H9 (cell line): Measurements from ENCODE around the gene CUEDC1. TPM values are rescaled to one million over a fixed set of nuclear protein-coding genes. Genes with fewer than 3 reads are reported as not detected.

Experiments
- DNase-seq: peaks from one replicate; pipeline ENCODE4 v3.0.0-alpha.2; 2017
- H2AFZ ChIP-seq: one replicate; pipeline ENCODE4 v1.6.1; 2013; ENCODE audit warnings: mild to moderate bottlenecking, low read length, control low read depth, moderate library complexity
- H2AK5ac ChIP-seq: 2 replicates; pipeline ENCODE4 v1.6.1; 2013; ENCODE audit warnings: low read length, control low read depth, mixed read lengths; ENCODE audit not compliant: insufficient read length
- H2BK120ac ChIP-seq: one replicate; pipeline ENCODE4 v1.6.1; 2013; ENCODE audit warnings: low read depth, mild to moderate bottlenecking, low read length, control low read depth, inconsistent platforms; ENCODE audit not compliant: poor library complexity, severe bottlenecking
- H2BK12ac ChIP-seq: 2 replicates; pipeline ENCODE4 v1.6.1; 2013; ENCODE audit warnings: low read length, control low read depth, mixed read lengths, low read depth; ENCODE audit not compliant: insufficient read length
- H2BK15ac ChIP-seq: 2 replicates; pipeline ENCODE4 v1.6.1; 2013; ENCODE audit warnings: low read depth, low read length, control low read depth
- H2BK20ac ChIP-seq: one replicate; pipeline ENCODE4 v1.6.1; 2013; ENCODE audit warnings: low read depth, mild to moderate bottlenecking, low read length, control low read depth, inconsistent platforms; ENCODE audit not compliant: poor library complexity, severe bottlenecking
- H2BK5ac ChIP-seq: 2 replicates; pipeline ENCODE4 v1.6.1; 2013; ENCODE audit warnings: low read length, control low read depth, mixed read lengths; ENCODE audit not compliant: insufficient read length
- H3K14ac ChIP-seq: 2 replicates; pipeline ENCODE4 v1.6.1; 2013; ENCODE audit warnings: low read length, control low read depth; ENCODE audit not compliant: insufficient read depth
- H3K18ac ChIP-seq: 2 replicates; pipeline ENCODE4 v1.6.1; 2013; ENCODE audit warnings: low read depth, mild to moderate bottlenecking, mixed read lengths, low read length, control low read depth; ENCODE audit not compliant: insufficient read length
- H3K23ac ChIP-seq: 2 replicates; pipeline ENCODE4 v1.6.1; 2013; ENCODE audit warnings: low read length, control low read depth, mixed read lengths, low read depth; ENCODE audit not compliant: insufficient read length
- H3K23me2 ChIP-seq: 2 replicates; pipeline ENCODE4 v1.6.1; 2013; ENCODE audit warnings: low read depth, mild to moderate bottlenecking, mixed read lengths, low read length, control low read depth; ENCODE audit not compliant: insufficient read length, poor library complexity, severe bottlenecking
- H3K27ac ChIP-seq: 2 replicates; pipeline ENCODE4 v1.5.1; 2013; ENCODE audit warnings: low read length, control low read depth, mixed read lengths, low read depth; ENCODE audit not compliant: insufficient read length
- H3K27me3 ChIP-seq: 2 replicates; pipeline ENCODE4 v1.6.1; 2013; ENCODE audit warnings: low read length, control low read depth, inconsistent platforms; ENCODE audit not compliant: insufficient read depth
- H3K4ac ChIP-seq: 2 replicates; pipeline ENCODE4 v1.6.1; 2013; ENCODE audit warnings: low read depth, mild to moderate bottlenecking, control low read depth, inconsistent platforms, low read length, moderate library complexity
- H3K4me1 ChIP-seq: 2 replicates; pipeline ENCODE4 v1.6.1; 2013; ENCODE audit warnings: low read length, control low read depth, inconsistent platforms; ENCODE audit not compliant: insufficient read depth
- H3K4me2 ChIP-seq: 2 replicates; pipeline ENCODE4 v1.6.1; 2013; ENCODE audit warnings: low read length, control low read depth, mixed read lengths; ENCODE audit not compliant: insufficient read length, insufficient read depth
- H3K56ac ChIP-seq: 2 replicates; pipeline ENCODE4 v1.6.1; 2013; ENCODE audit warnings: low read depth, mild to moderate bottlenecking, mixed read lengths, low read length, control low read depth; ENCODE audit not compliant: insufficient read length
- H3K79me1 ChIP-seq: 2 replicates; pipeline ENCODE4 v1.6.1; 2013; ENCODE audit warnings: low read depth, mild to moderate bottlenecking, moderate library complexity, low read length, control low read depth, inconsistent platforms; ENCODE audit not compliant: insufficient read depth, poor library complexity, severe bottlenecking
- H3K79me2 ChIP-seq: 2 replicates; pipeline ENCODE4 v1.6.1; 2013; ENCODE audit warnings: low read length, control low read depth, inconsistent platforms; ENCODE audit not compliant: insufficient read depth
- H3K9ac ChIP-seq: 2 replicates; pipeline ENCODE4 v1.6.1; 2013; ENCODE audit warnings: low read length, control low read depth, mixed read lengths; ENCODE audit not compliant: insufficient read length; ENCODE audit errors: extremely low read depth
- H3K9me3 ChIP-seq: one replicate; pipeline ENCODE4 v1.6.1; 2013; ENCODE audit warnings: low read depth, low read length, inconsistent platforms; ENCODE audit not compliant: control insufficient read depth
- H3T11ph ChIP-seq: one replicate; pipeline ENCODE4 v1.6.1; 2013; ENCODE audit warnings: mild to moderate bottlenecking, low read length, control low read depth, inconsistent platforms
- H4K20me1 ChIP-seq: one replicate; pipeline ENCODE4 v1.6.1; 2013; ENCODE audit not compliant: control insufficient read depth, insufficient read length, insufficient read depth
- H4K5ac ChIP-seq: 2 replicates; pipeline ENCODE4 v1.6.1; 2013; ENCODE audit warnings: low read depth, mild to moderate bottlenecking, mixed read lengths, low read length, control low read depth; ENCODE audit not compliant: insufficient read length
- H4K8ac ChIP-seq: replicated peaks from 2 replicates; pipeline ENCODE4 v1.6.1; 2013; ENCODE audit warnings: low read length, control low read depth, mixed read lengths, low read depth; ENCODE audit not compliant: insufficient read length
- H4K91ac ChIP-seq: 2 replicates; pipeline ENCODE4 v1.6.1; 2013; ENCODE audit warnings: low read depth, mild to moderate bottlenecking, moderate library complexity, mixed read lengths, low read length, control low read depth; ENCODE audit not compliant: insufficient read length
- H3K27ac Mint-ChIP-seq, 3 experiments: 2 replicates in 2 of 3; 3 replicates in 1 of 3; pipeline ENCODE4 v1.8.0; 2020 to 2021; ENCODE audit warnings: mixed read lengths in 3 of 3, mild to moderate bottlenecking in 1 of 3, moderate library complexity in 1 of 3
- H3K27me3 Mint-ChIP-seq: 2 replicates; pipeline ENCODE4 v1.8.0; 2021; ENCODE audit warnings: low read depth, mild to moderate bottlenecking, moderate library complexity, mixed read lengths
- H3K36me3 Mint-ChIP-seq, 3 experiments: 2 replicates in 2 of 3; 3 replicates in 1 of 3; pipeline ENCODE4 v1.8.0; 2020 to 2021; ENCODE audit warnings: low read depth in 3 of 3, mixed read lengths in 3 of 3; ENCODE audit not compliant: insufficient read depth in 1 of 3
- H3K4me1 Mint-ChIP-seq, 2 experiments: 2 replicates each; pipeline ENCODE4 v1.8.0; 2020; ENCODE audit warnings: mixed read lengths in 2 of 2
- H3K4me3 Mint-ChIP-seq, 2 experiments: 2 replicates in 1 of 2; 3 replicates in 1 of 2; pipeline ENCODE4 v1.8.0; 2020 to 2021; ENCODE audit warnings: mild to moderate bottlenecking in 2 of 2, mixed read lengths in 2 of 2, moderate library complexity in 1 of 2
- H3K9me3 Mint-ChIP-seq, 2 experiments: 2 replicates in 1 of 2; 3 replicates in 1 of 2; pipeline ENCODE4 v1.8.0; 2020; ENCODE audit warnings: mild to moderate bottlenecking in 2 of 2, mixed read lengths in 2 of 2, moderate library complexity in 1 of 2
- whole genome bisulfite sequencing: extraction: QIAGEN DNeasy Blood & Tissue Kit; methylation state at CpG from one replicate; pipeline ENCODE4 v1.1.7; 2013; ENCODE audit warnings: missing lambda C conversion rate, low lambda C conversion rate, mixed read lengths; ENCODE audit not compliant: insufficient read length; ENCODE audit errors: extremely low coverage; 5-methylcytosine and 5-hydroxymethylcytosine counted together
- total RNA-seq: library from RNA; stranded (reverse); gene quantifications from 2 replicates; pipeline ENCODE4 v1.2.1, GENCODE V29; 2021
- TF ChIP-seq, protein P1 (sequence below): fragments of 200-600 bp; sonication (generic); conservative IDR thresholded peaks from 3 replicates; pipeline ENCODE4 v1.8.0; 2021; ENCODE audit warnings: antibody characterized with exemption, mild to moderate bottlenecking

Gene CUEDC1
- total RNA-seq, 1 experiment from 2014 or later = 7.3 TPM

DNA sequence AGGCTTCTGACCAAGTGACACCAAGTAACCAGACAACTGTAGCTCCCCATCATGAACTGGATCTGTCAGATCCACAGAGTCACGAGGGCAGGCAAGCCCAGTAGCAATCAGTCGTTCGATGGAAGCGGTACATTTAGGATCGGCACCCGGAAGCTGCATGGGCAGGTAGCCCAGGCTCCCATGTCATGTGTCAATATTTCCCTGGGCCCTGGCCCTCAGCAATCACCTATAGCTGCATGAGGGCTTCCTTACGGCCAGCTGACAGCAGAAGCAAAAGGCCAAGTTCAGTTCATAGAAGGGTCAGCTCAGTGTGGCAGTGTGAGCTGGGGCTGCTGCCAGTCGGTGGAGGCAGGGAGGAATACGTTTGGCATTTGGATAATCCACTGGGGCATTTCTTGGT lies 137.1 kb downstream of the CUEDC1 start:
- H2BK20ac ChIP-seq = no peak overlapping the region
- no peak overlapping the region for H3K4me3 Mint-ChIP-seq
- TF ChIP-seq, protein P1, sequence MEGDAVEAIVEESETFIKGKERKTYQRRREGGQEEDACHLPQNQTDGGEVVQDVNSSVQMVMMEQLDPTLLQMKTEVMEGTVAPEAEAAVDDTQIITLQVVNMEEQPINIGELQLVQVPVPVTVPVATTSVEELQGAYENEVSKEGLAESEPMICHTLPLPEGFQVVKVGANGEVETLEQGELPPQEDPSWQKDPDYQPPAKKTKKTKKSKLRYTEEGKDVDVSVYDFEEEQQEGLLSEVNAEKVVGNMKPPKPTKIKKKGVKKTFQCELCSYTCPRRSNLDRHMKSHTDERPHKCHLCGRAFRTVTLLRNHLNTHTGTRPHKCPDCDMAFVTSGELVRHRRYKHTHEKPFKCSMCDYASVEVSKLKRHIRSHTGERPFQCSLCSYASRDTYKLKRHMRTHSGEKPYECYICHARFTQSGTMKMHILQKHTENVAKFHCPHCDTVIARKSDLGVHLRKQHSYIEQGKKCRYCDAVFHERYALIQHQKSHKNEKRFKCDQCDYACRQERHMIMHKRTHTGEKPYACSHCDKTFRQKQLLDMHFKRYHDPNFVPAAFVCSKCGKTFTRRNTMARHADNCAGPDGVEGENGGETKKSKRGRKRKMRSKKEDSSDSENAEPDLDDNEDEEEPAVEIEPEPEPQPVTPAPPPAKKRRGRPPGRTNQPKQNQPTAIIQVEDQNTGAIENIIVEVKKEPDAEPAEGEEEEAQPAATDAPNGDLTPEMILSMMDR = no peak

More for the DNA sequence above, 137.1 kb downstream of the CUEDC1 start:
- H3K9ac ChIP-seq = no peak overlapping the region
- peaks cover 8 to 12% of the 10 kb centered on the region in 2 experiments for H3K4me1 Mint-ChIP-seq
- H3K4me1 ChIP-seq = no peaks in the 10 kb centered on the region; the same call in 1 of the 2 replicates
- H3K18ac ChIP-seq = no peak overlapping the region
- no peaks in the 10 kb centered on the region for H3K79me1 ChIP-seq
- H2AK5ac ChIP-seq = no peak overlapping the region
- H2AFZ ChIP-seq = no peak overlapping the region
- no peak overlapping the region for H2BK120ac ChIP-seq
- H3K4ac ChIP-seq = no peak overlapping the region
- no peaks in the 10 kb centered on the region for H3K27me3 ChIP-seq
- H3K79me2 ChIP-seq = no peaks in the 10 kb centered on the region
- H3K36me3 Mint-ChIP-seq = no peaks in the 10 kb centered on the region
- H3K14ac ChIP-seq = no peak overlapping the region; the same call in 1 of the 2 replicates
- no peak overlapping the region for H4K8ac ChIP-seq
- H3K27me3 Mint-ChIP-seq = peaks cover 14% of the 10 kb centered on the region; the same call in 1 of the 2 replicates
- no CpG with 5 or more reads among the region's 9 CpGs for WGBS
- H2BK12ac ChIP-seq = no peak overlapping the region
- no peaks in the 10 kb centered on the region for H3K9me3 Mint-ChIP-seq
- H4K20me1 ChIP-seq = no peaks in the 10 kb centered on the region
- no peak for DNase-seq
- H4K91ac ChIP-seq = no peak overlapping the region
- H3K4me2 ChIP-seq = no peak overlapping the region
- no peak overlapping the region for H3K23ac ChIP-seq
- H2BK15ac ChIP-seq = no peak overlapping the region
- no peak overlapping the region for H3K27ac ChIP-seq
- no peak overlapping the region for H3T11ph ChIP-seq
- no peaks in the 10 kb centered on the region for H3K23me2 ChIP-seq
- H2BK5ac ChIP-seq = no peak overlapping the region
- H3K27ac Mint-ChIP-seq = peak overlapping the region in 1 of 3 experiments; percentile 28; a peak in 1 of 7 replicates
- H3K56ac ChIP-seq = no peak overlapping the region
- H3K9me3 ChIP-seq = no peaks in the 10 kb centered on the region
- no peak overlapping the region for H4K5ac ChIP-seq
